GM18520 (cell line): Measurements from ENCODE around the gene ITGB4.

Experiments used
- ATAC-seq: cut with Tn5 transposase; IDR thresholded peaks from one replicate; pipeline ENCODE4 v1.9.1; 2021; ENCODE audit not compliant: unreplicated experiment

ITGB4 gene

DNA sequence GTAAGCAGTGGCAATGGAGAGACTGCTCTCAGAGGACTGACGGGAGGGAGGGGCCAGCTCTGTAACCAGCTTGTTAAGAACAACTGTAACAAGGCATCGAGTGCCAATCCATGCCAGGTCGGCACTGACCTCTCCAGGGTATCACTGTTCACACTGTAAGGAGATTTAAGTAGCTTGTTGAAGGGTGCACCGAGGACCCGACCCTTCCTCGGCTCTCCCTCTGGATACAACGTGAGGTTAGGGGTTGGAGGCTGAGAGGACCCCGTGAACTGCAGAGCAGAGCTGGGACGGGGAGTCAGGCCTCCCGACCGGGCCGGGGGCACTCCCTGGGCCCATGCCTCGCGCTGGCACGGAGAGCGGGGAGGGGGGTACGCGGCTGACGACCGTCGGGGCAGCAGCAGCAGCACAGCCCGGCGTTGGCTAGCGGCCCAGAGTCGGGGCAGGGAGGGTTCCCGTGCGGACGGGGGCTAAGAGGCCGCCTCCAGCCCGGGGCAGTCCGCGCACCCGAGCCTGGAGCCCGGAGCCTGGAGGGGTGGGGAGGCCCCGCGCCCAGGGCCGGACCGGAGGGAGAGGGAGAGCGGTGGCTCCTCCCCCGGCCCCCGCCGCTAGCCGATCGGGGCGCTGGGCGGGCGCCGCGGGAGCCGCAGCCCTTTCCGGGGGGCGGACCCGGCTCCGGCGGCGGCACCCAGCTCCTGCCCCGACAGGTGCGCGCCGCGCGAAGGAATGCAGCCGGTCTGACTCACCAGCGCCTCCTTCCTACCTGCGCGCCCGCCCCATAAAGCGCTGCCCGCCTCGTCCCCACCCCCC, at the start of gene ITGB4:
TSS of gene ITGB4 (plus strand) at position 804 of the 807 bp plus-strand sequence. CDS start 3,245 bp downstream, outside the sequence.
- ATAC-seq: no peak

DNA sequence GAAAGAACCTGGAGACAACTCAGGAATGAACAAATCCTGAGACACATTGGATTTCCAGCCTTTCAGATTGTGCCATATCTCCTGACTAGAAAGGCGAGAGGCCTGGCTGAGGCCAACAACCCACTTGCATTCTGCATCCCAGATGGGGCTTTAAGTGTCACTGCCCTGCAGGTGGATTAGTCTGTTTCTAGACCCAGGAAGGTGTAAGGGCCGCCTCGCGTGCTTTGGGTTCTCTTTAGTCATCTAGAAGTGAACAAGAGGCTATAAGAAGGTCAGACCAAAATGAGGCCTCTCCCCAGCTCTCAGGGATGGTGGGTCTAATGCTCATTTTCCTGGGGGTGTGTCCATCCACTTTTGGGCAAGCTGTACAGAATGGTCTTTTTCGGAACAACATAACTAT, 49.2 kb upstream of the ITGB4 start:
- no peak for ATAC-seq

DNA sequence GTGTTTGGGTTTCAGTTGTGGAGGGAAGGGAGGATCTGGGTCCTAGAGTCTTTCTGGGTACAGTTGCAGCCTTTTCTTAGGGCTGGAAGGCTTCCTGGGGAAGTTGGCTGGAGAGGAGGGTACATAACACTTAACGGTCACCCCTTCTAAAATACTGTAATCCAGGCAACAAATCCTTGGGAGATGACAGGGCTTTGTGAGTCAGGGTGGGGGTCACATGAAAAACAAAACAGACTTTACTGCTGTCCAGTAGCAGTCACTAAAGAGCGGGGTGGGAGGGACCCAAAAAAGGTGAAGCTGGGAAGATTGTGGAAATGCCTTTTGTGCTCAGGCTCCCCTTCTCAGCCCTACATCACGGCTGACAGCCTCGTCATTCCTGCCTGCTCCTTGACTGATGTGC, 47.8 kb upstream of the ITGB4 start:
- no peak for ATAC-seq

DNA sequence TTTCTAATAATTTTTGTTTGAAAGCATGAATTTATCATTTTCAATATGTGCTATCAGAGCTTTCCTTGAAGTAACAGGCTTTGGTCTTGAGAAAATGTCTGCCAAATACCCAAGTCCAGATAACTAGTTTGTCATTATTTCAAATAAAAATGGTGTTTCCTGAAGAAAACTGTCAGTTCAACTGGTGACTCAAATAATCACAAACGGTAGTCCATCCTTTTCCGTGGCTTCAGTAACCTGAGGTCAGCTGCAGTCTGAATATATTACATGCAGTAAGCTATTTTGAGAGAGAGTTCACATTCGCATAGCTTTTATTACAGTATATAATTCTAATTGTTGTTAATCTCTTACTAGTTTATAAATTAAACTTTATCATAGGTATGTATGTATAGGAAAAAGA, 44.8 kb upstream of the ITGB4 start:
- ATAC-seq: no peak

DNA sequence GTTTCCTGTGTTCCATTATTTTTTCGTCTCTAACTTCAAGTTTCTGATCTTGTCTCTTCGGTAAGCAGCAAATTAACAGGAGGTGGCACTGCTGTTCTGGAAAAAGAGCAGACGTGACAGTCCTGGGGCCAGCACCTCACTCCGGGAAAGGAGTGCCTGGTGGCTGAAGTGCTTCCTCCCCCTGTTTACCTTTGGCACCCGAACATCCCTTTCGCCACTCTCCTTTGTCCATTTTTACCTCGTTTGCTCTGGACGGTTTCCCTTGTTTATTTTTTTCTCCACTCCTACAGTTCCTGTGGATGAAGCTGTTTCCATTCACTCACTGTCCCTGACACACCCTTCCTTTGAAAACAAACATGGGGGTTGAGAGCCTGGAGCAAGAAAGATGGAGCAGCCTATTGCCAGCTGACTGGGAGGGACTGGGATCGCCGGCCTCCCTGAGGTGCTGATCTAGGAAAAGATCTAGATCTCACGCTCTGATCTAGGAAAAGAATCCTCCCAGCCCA, 41.5 kb upstream of the ITGB4 start:
- ATAC-seq: no peak

DNA sequence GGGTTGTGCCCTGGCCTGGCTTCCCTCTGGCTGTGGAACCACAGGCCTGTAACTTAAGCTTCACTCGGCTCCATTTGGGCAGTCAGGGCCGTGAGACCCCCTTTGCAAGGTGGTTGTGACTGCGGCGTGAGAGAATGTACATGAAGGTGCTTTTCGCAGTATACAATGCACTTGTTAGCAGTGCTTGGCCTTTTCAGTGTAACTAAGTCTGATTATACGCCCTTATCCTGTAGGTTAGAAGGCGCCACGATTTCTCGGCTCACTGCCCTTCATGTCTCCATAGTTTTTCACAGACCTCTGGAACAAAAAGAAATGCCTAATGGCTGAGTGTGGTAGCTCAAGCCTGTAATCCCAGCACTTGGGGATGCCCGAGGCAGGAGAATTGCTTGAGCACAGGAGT, 40.8 kb upstream of the ITGB4 start:
- no peak for ATAC-seq

DNA sequence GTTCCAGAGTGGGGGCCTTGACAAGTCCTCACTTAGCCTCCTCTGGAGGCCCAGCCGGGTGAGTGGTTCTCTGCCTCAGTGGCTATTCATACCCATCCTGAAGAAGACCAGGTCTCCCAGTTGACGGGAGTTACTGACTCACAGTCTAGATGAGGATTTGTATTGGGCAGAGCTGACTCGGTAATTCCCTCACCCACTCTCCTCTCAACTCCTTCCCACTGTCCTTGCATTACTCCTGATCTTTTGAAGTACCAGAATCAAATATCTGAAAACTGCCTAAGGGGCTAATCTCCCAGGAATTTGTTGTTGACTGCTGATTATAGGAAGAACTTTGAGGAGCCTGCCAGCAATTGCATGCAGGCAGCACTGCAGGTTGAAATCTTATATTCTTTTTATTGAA, 40.0 kb upstream of the ITGB4 start:
- no peak for ATAC-seq

DNA sequence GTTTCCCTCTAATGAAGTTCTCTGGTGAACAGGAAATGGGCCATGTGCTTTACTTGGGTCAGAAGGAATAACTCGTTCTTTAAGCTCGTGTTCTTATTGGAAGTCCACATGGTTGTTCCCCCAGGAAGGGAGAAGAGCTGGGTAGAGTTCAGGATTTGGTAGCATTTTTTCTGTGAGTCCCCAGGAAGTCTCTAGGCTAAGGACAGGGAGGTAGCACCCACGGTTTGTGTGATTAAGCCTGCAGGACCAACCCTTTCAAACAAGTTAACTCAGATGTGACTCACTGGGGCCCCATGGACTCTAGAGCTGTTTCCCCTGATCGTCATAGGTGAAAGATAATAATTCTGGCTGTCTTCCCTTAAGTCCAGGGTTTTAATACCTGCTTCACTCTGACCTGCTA, 37.7 kb upstream of the ITGB4 start:
- ATAC-seq: no peak

DNA sequence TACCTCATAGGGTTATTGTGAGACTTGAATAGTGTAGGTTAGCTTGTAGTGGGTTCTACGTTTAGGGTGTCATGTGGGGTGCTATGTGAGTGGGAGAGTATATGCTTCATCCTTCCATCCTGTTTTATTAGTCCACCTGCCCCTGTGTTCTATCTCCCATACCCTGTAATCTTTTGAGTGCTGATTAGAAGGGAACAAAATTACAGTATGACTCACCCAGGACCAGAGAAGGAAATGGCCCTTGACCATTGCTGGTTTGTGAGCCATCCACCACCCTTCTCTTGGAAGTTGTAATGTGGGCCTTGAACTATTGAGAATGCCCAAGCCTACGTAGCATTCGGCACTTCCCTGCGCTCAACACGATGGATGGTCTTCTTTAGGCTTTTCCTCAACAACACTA, 37.0 kb upstream of the ITGB4 start:
- no peak for ATAC-seq

DNA sequence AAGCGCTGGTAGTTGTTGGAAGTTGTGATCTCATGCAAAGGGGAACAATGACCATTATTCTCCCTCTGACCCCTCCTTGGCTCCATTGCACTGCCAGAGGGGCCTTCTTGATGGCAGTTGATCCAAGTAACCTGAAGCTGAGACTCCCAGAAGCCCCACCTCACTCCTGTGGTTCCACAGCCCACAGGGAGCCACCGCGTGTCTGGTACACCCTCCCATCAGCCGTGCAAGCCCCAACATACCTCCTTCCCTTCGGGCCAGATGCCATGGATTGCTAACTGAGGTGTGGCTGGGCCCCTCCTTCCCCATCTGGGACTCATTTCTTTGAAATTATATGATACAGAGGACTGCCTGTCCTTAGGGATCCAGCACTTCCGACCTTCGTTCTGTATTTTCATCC, 36.3 kb upstream of the ITGB4 start:
- ATAC-seq: no peak

DNA sequence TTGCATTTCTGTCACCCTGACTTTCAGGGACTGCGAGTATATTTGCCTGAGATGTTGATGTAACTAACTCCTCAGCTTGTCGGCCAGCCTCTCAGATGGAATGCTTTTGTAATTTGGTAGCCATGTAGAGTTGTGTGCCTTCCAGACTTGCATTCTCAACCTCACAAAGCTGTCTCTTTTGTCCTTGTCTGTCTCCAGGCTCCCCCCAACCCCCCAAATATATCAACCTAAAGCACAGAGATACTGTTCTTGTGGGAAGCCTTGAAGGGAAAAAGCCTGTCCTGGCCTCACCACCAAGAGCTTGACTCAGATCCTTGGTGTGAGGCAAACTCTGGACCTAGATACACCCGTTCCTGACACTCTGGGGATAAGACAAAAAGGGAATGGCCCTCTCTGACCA, 35.8 kb upstream of the ITGB4 start:
- no peak for ATAC-seq

DNA sequence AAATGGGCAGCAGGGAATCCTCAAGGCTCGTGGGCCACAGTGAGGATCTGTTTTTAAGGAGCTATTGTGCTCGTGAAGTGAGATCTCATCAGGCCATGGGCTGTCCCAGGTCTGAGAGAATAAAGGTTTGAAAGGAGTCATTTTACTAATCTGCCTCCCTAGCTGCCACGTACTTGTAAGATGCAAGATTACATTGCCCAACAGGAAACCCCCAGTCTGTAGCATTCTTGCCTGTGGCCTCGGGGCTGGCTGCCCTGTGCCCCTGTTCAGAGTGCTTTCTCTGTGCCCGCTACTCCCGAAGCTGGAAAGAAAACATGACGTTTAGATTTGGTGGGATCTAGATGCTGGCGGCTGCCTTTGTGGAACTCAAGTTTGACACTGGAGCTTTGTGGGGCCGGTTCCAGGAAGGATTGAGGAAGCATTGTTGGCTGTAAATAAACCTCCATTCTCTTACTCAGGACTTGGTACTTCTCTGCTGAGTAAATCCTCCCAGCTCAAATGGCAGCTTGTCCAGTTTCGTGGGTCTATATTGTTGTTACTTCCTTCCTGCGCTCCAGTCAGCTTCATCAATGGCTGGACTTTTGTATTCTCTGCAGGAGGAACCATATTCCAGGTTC, 32.9 kb upstream of the ITGB4 start:
- ATAC-seq: no peak

DNA sequence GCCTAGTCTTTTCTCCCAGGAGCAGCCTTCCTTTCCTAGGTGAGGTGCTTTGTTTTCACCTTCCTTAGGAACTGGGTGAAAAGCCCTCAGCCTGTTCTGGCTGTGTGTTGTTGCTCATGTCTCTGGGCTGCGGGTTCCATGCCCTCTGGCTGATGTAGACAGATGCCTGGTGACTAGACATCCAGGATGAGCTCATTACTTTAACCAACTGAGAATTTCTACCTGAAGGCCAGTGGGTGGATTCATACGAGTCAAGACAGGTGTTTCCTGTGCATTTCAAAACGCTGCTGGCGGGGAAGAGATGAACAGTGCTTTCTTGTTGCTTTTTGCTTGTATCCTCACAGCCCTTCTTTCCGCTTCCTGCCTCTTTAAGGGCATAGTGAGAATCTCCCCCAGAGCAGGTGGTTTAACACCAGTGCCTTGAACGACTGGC, 31.8 kb upstream of the ITGB4 start:
- no peak for ATAC-seq

DNA sequence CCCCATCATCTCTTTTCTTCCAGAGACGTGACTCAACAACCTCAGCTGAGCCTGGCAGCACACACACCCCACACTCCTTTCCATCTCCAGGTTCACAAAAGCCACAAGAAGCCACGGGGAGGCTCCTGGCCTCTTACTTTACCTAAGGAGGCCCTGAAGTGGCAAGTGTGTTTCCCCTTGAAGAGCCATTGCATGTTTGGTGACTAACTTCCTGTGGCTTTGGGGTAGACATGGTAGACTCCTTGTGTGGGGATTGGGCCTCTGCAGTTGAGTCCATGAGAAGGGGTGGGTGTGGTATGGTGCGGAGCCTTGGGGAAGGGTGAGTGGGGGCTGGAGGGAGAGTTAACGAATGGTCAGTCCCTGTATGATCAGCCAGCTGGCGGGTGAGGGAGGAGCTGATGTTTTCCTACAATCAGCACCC, 29.9 kb upstream of the ITGB4 start:
- ATAC-seq: no peak

DNA sequence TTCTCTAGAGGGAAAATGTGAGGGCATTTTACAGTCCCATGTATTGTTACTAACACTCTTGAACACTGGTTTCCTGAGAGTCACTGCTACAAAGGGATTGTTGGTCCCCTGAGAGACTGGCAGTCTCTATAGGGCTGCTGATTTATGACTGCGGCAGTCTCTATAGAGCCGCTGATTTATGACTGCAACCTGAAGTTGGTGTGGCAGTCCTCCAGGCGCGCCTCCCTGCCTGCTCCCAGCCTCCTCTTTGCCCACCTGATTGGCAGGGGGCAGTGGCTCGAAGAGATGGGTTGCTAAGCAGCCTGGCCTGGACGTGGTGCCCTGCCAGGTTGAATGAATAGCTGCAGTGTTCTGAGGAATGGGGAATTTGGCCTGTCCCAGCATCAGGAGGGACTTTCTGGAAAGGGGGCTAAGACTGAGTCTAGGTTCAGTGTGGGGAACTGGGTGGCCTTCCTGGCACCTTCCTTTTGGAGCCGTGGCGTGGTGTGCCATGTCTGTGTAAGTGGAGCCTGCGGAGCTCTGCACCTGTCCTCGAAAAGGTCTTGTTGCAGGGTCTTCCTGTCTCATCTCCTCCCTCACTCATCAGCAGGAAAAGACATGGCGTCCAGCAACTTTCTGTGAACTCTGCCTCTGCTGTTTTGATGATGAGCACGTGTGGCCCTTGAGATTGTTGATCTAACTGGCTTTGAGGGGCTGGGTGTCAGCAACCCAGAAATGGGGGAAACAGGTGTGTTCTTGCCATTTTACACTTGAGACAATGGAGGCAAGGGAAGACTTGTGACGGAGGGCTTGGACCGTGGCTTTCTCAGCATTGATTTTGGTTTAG, 29.2 kb upstream of the ITGB4 start:
- ATAC-seq: no peak

DNA sequence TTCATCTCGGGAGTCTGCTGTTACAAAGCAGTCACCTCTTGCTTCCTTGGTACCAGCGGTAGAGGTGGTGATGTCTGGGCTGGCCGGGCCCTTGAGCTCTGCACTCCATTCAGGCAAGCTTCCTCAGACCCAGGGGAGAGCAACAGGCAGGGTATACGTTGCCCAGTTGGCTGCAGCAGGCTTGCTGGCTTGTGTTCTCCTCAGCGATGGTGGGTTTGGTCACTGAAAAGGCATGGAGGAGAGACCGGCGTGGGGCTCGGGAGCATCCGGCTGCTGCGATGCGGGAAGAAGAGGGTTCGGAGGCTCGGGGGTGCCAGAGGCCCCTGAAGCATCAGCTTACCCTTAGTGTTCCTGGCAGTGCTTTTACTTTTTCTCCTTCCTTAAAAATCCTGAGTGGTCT, 28.3 kb upstream of the ITGB4 start:
- ATAC-seq: no peak

DNA sequence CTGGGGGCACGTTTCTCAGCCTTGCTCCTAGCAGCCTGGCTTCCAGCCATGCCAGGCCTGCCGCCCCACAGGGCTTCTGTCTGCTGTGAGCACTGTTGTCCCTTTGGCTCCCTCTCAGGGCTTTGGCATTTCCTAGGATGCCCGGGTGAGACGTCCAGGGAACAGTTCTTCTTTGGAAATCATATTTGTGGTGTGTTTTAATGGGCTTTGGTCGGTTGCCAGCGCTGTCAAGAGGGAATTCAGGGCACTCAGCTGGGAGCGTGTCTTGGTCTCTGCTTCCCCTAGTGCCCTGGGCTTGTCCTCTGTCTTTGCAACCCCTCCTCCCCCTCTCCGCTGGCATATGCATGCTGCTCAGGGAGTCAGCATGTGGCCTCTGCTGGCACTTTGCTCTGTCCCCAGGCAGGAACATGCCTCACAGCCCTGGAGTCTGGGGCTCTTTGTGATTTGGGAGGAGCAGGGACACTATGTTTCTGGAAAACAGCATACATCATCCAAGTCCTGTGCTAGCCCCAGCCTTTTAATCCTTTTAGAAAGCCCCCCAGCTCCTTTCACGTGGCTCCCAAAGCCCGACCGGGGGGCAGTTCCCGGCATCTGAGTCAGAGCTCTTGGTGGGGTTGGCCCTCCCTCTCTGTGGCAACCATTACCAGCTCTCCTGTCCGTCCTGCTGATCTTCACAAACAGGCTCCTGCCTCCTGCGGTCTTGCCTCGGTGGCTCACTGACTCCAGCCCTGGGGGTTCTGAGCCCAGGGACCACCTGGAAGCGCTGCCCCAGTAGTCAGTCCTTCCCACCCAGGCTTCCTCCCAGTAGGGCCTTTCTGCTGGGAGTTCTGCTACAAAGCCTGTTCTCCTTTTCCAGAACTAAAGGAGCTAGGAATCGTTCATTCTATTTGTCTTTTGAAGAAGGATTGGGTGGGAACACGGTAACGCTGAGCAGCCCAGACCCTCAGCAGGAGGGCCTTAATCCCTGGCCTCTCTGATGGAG, 27.5 kb upstream of the ITGB4 start:
- ATAC-seq: no peak

DNA sequence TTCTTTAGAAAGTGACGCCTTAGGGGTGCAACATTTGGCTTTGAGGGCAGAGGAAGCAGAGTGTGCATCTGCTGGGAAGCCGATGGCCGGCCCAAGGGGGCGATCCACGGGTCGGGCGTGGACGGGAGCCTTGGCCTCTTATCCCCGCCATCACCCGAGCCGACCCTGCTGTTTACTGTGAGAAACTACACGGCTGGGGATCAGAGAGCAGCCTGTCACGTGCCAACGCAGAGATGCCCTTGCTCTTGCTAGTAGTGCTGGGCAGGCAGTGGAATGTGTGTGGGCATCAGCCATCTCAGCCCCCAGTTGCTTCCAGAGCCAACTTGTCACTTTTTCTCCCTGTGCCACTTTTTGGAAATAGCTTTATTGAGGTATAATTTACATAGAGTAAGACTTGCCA, 26.7 kb upstream of the ITGB4 start:
- no peak for ATAC-seq

DNA sequence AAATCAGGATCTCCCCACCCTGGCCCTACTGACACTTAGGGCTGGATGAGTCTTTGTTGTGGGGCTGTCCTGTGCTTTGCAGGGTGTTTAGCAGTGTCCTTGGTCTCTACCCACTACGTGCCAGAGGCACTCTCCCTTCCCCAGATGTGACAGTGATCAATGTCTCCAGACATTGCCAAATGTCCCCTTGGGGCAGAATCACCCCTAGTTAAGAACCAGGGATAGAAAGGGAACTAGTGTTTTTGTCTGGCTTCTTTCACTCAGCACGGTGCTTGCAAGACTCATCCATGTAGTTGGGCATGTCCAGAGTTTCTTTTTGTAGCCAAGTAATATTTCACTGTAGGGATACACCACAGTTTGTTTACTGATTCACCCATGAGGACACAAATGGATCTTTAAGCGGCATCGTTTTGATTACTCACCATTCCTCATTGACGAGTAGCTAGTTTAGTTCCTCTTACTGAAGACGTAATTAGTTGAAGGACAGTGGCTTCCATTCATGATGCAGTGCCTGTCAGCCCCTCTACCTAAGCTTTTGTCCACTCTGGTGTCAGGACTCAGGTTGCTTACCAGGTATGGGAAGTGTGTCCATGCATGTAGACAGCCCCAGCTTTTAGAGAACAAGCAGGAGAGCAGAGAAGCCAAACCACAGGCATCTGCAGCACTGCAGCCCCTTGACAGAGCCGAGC, 26.0 kb upstream of the ITGB4 start:
- no peak for ATAC-seq

DNA sequence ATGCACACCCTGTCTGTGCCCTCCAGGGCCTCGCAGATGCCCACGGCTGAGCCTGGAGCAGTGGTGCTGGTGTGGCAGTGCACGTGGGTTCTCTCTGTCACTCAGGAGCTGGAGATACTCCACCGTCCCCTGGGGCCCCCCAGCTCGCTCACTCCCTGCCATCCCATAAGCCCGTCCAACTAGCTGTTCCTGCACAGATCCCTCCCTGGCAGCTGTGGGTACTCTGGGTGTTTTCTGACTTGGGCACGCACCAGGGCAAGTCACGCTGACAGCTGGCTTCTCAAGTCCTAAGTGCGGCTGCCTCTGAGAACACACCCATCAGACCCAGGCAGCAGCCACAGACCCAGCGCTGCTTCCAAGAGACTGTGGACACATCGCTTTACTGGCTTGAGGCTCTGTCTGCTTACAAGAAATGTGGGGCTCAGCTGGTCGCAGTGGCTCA, 25.4 kb upstream of the ITGB4 start:
- ATAC-seq: no peak
